ENCODE measurements around the gene CDH11.

CDH11 gene

DNA sequence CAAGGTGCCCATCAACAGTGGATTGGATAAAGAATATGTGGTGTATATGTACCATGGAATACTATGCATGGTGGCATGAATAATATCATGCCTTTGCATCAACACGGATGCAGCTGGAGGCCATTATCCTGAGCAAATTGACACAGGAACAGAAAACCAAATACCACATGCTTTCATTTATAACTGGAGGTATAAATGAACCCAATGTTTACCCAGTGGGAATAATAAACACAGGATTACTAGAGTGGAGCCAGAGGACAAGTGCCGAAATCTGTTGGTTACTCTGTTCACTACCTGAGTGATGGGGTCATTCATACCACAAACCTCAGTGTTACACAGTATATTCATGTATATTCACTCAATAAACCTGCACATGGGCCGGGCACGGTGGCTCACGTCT lies 125.2 kb downstream of the CDH11 start:
- Histone ChIP-seq H3K9me2 (replicated peaks; ENCODE audit: control insufficient read depth, low read length) (no peaks in the 10 kb centered on the region), H3K36me3 (ENCODE audit: control insufficient read depth, low read length) (no peaks in the 10 kb centered on the region), H3K4me2 (ENCODE audit: low read length) (no peak overlapping the region), H3F3A (ENCODE audit: control insufficient read depth, insufficient read depth) (no peaks in the 10 kb centered on the region), H3K79me2 (ENCODE audit: control insufficient read depth, low read length) (no peaks in the 10 kb centered on the region), H3K9me3 (ENCODE audit: control insufficient read depth, insufficient read depth, low read length) (no peaks in the 10 kb centered on the region), H3K4me1 (ENCODE audit: control insufficient read depth, low read length) (no peaks in the 10 kb centered on the region), H4K20me1 (ENCODE audit: control insufficient read depth, insufficient read depth, low read depth, low read length) (no peaks in the 10 kb centered on the region), H3K4me3 (ENCODE audit: low read length) (no peak overlapping the region), H3K27me3 (ENCODE audit: control insufficient read depth, low read length) (no peaks in the 10 kb centered on the region), H3K27ac (ENCODE audit: low read depth, low read length) (no peak overlapping the region)
- TF ChIP-seq, protein P1, sequence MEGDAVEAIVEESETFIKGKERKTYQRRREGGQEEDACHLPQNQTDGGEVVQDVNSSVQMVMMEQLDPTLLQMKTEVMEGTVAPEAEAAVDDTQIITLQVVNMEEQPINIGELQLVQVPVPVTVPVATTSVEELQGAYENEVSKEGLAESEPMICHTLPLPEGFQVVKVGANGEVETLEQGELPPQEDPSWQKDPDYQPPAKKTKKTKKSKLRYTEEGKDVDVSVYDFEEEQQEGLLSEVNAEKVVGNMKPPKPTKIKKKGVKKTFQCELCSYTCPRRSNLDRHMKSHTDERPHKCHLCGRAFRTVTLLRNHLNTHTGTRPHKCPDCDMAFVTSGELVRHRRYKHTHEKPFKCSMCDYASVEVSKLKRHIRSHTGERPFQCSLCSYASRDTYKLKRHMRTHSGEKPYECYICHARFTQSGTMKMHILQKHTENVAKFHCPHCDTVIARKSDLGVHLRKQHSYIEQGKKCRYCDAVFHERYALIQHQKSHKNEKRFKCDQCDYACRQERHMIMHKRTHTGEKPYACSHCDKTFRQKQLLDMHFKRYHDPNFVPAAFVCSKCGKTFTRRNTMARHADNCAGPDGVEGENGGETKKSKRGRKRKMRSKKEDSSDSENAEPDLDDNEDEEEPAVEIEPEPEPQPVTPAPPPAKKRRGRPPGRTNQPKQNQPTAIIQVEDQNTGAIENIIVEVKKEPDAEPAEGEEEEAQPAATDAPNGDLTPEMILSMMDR (IDR thresholded peaks at IDR 0.05; ENCODE audit: low read depth, low read length, poor library complexity, severe bottlenecking) = no peak
- TF ChIP-seq EZH2phosphoT487 (IDR thresholded peaks at IDR 0.05; ENCODE audit: borderline replicate concordance, low read length) = no peak

DNA sequence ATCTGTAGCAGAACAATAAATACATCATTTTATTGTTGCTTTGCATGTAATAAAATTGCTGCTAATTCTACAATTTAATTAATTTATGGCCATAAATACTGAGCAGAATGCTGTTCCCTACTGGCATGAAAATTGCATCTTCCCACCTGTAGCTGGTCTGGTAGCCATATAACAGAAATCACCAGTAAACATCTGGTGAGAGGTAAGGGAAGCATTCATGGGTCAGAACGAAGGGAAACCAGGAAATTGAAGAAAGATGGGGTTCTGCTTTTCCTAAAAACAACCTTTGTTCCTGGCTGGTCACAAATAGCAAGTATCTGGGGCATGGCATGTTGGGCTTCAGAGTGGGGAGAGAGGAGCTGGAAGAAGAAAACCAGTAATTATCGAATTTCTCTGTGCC lies 128.4 kb downstream of the CDH11 start:
- no peak for TF ChIP-seq EZH2phosphoT487 (IDR thresholded peaks at IDR 0.05; ENCODE audit: borderline replicate concordance, low read length)
- TF ChIP-seq, protein P1 (IDR thresholded peaks at IDR 0.05; ENCODE audit: low read depth, low read length, poor library complexity, severe bottlenecking) = no peak
- no peaks in the 10 kb centered on the region for H4K20me1 ChIP-seq (ENCODE audit: control insufficient read depth, insufficient read depth, low read depth, low read length)
- H3F3A ChIP-seq (ENCODE audit: control insufficient read depth, insufficient read depth) = no peaks in the 10 kb centered on the region
- no peak overlapping the region for H3K4me3 ChIP-seq (ENCODE audit: low read length)
- no peaks in the 10 kb centered on the region for H3K9me2 ChIP-seq (replicated peaks; ENCODE audit: control insufficient read depth, low read length)
- no peak overlapping the region for H3K4me2 ChIP-seq (ENCODE audit: low read length)
- no peaks in the 10 kb centered on the region for H3K9me3 ChIP-seq (ENCODE audit: control insufficient read depth, insufficient read depth, low read length)
- no peaks in the 10 kb centered on the region for H3K36me3 ChIP-seq (ENCODE audit: control insufficient read depth, low read length)
- H3K4me1 ChIP-seq (ENCODE audit: control insufficient read depth, low read length) = no peaks in the 10 kb centered on the region
- no peak overlapping the region for H3K27ac ChIP-seq (ENCODE audit: low read depth, low read length)
- no peaks in the 10 kb centered on the region for H3K27me3 ChIP-seq (ENCODE audit: control insufficient read depth, low read length)
- no peaks in the 10 kb centered on the region for H3K79me2 ChIP-seq (ENCODE audit: control insufficient read depth, low read length)

GRCh38 chr16:64991001-64991400 lies 130.9 kb downstream of the CDH11 start:
- Histone ChIP-seq H3K9me3 (ENCODE audit: control insufficient read depth, insufficient read depth, low read length) (no peaks in the 10 kb centered on the region), H3K27ac (ENCODE audit: low read depth, low read length) (no peak overlapping the region)

More at GRCh38 chr16:64991001-64991400, 130.9 kb downstream of the CDH11 start:
- Histone ChIP-seq H4K20me1 (ENCODE audit: control insufficient read depth, insufficient read depth, low read depth, low read length) (no peaks in the 10 kb centered on the region), H3K9me2 (replicated peaks; ENCODE audit: control insufficient read depth, low read length) (no peaks in the 10 kb centered on the region), H3K27me3 (ENCODE audit: control insufficient read depth, low read length) (no peaks in the 10 kb centered on the region), H3K4me2 (ENCODE audit: low read length) (no peak overlapping the region), H3K36me3 (ENCODE audit: control insufficient read depth, low read length) (no peaks in the 10 kb centered on the region), H3F3A (ENCODE audit: control insufficient read depth, insufficient read depth) (no peaks in the 10 kb centered on the region), H3K79me2 (ENCODE audit: control insufficient read depth, low read length) (no peaks in the 10 kb centered on the region), H3K4me3 (ENCODE audit: low read length) (no peak overlapping the region), H3K4me1 (ENCODE audit: control insufficient read depth, low read length) (no peaks in the 10 kb centered on the region)
- TF ChIP-seq EZH2phosphoT487 (IDR thresholded peaks at IDR 0.05; ENCODE audit: borderline replicate concordance, low read length) = no peak
- TF ChIP-seq, protein P1 (IDR thresholded peaks at IDR 0.05; ENCODE audit: low read depth, low read length, poor library complexity, severe bottlenecking) = no peak

Measured in DOHH2 (cell line).